Femur (tissue), 1 donor: ENCODE data around the gene TMA7B.
"Not testable (repeated sequence)": the region's sequence is repeated elsewhere in the genome, so short reads cannot be mapped to it uniquely, and the experiment has no call there.

Experiments used
- DNase-seq: peaks from one replicate; pipeline ENCODE4 v3.0.0-alpha.2; 2017

TMA7B gene

DNA sequence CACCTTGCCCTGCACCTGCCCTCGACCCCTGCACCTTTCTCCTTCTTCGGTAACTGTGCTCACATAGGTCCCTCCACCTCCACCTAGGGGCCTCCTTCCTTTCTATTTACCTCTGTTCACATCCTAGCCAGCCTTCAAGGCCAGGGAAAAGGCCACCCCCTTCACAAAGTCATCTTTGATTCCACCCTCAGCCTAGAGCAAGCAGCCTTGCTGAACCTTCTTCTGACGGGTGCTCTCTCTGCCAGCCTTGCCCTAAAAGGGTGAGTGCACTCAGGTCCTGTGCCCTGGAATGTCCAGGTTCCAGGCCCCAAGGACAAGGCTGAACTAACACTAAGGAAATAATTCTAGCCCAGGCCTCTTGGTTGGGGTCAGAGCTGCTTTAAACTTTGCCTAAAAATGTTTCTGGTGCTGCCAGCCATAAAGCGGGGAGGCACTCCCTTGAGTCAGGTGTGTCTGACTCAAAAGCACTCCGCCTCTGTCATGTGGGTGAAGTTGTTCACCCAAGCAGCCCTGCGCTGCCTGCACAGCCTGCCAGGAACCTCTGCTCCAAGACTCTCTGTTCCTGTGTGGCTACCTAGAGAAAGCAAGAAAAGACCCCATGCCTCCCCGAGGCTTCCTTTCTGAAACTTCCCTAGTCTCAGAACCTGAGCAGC is 25.3 kb downstream of the TMA7B start:
- no peak for DNase-seq

- no peak for DNase-seq
Measured at GRCh38 chr22:39988386-39989114, 28.4 kb downstream of the TMA7B start.

DNA sequence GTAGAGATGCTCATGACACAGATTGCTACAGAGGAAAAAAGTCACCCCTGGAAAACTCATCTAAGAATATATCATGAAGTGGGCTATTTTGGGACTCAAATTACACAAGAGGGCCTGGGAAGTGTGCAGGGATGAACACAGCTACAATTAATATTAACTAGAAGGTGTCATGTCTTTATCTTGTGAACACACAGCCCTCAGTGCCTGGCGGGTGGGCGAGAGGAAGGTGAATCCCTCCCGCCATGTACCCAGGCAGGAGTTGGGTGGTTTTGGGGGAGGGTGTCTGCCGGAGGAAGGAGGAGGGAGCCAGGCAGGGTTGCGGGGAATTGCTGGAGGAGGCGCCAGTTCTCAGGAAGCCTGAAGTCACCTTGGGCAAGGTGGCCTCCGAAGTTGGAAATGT is 29.4 kb downstream of the TMA7B start:
- DNase-seq, result no peak

- no peak for DNase-seq
Measured at GRCh38 chr22:39990686-39991085, 30.5 kb downstream of the TMA7B start.

- DNase-seq, result no peak
Measured at GRCh38 chr22:39991159-39991860, 31.1 kb downstream of the TMA7B start.

GRCh38 chr22:39992088-39992826 is 32.1 kb downstream of the TMA7B start:
- no peak for DNase-seq

- not testable (repeated sequence) for DNase-seq
Measured at GRCh38 chr22:39992894-39993293, 32.7 kb downstream of the TMA7B start.

DNA sequence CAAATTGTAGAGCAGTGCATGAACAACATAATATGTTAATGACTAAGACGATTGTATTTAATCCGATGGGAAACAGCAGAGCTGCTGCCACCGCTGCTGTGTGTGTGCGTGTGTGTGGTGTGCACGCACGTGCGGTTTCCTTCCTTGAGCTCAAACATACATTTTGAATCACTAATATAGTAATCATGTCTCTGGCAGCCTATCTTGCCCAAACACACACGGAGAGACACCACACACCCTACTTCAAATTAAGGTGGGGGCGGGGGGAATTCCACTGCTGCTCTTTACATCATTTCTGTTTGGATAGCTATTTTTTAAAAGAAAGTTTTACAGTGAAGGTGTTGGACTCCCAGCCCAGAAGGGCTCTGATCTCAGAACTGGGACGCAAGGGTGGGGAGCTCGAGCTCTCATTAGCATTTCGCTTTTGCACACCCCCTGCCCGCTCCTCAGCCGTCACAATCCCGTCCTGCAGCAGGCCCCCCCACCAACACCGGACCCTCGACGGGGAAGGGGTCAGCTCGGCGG is 33.9 kb downstream of the TMA7B start:
- no peak for DNase-seq

GRCh38 chr22:39994566-39995392 is 34.6 kb downstream of the TMA7B start, which contains the start of gene FAM83F:
TSS of gene FAM83F (plus strand) at chr22:39994954. CDS start at chr22:39995043, 89 bp downstream.
- DNase-seq, result peak; percentile 31

DNA sequence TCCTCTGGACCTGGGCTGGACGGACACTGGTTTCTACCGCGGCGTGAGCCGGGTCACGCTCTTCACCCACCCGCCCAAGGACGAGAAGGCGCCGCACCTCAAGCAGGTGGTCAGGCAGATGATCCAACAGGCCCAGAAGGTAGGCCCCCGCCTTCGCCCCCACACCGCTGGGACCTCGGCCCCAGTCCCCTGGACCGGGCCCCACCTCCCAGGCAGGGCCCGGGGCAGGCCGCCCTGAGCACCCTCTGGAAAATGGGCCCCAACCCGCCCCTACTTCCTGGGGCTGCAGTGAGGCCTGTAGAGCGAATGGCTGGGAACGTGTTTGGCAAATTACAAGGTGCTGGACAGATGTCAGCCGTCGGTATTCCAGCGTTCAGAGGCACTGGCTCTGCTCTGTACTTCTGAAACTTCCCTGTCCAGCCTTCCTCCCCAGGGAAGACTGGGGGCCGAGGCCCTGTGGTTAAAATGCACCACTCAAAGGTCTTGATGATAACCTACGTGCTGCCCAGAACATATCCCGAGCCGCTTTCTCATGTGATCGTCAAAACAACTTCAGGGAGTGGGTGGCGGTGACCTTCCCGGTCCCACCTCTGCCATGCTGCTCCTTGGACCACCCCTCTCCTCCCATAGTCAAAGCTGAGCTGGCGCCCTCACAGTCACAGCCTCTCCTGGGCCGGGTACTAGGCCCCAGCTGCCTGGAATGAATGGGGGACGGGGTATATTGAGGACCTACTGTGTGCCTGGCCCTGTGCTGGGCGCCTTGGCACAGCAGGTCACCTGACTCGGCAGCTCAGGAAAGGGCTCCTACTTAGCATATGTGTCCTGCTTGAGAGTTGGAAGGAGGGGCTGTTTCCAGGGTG is 35.4 kb downstream of the TMA7B start:
- DNase-seq, result no peak

DNA sequence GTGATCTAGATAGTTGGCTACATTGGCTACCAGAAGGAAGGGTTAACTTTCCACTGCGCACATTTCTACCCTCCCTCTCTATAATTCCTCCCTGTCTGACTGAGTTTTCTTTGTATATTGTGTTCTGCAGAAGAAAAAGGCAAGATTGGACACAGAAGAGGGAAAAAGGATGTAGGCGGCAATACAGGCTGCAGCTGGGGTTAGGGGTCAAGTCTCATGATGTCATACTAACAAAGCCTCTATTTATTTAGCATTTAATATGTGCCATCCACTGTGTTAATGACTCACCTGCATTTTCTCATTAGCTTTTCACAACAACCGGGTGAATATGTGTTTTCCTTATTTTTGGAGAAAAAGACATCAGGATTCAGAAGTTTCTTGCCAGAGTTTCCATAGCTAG is 36.5 kb downstream of the TMA7B start:
- no peak for DNase-seq

- no peak for DNase-seq
Measured at GRCh38 chr22:39997421-39997820, 37.2 kb downstream of the TMA7B start.

DNA sequence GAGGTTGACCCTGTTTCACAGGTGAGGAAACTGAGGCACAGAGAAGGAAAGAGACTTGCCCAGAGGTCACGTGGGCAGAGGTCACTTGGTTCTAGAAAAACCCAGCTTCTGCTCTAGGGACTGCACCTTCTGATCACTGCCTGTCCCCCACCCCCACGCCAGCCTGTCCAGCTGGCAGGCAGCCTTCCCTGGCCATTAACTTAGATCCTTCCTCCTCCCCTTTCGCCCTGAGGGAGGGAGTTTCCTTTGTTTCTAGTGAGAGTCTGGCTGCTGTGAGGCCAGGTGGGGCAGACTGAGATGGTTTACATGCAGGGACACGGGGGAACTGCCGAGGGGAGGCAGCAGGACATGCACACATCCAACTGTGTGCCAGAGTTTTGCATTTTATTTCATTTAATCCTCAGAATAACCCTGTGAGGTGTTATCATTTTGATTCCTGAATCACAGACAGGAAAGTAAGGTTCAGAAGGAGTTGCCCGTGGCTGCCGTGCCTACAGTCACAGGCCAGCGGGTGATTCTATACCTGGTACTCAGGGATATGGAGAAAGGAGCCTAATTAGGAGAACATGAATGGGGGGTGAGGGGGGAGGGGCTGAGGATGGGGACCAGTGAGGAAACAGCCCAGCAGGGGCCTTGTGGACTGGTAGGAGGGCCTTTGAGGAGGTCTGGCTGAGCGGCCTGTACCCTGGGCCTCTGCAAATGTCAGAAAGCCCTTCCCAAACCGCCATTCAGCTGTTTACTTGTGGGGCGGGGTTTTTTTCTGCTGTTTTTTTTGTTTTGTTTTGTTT is 37.9 kb downstream of the TMA7B start:
- peak; percentile 30 for DNase-seq

DNA sequence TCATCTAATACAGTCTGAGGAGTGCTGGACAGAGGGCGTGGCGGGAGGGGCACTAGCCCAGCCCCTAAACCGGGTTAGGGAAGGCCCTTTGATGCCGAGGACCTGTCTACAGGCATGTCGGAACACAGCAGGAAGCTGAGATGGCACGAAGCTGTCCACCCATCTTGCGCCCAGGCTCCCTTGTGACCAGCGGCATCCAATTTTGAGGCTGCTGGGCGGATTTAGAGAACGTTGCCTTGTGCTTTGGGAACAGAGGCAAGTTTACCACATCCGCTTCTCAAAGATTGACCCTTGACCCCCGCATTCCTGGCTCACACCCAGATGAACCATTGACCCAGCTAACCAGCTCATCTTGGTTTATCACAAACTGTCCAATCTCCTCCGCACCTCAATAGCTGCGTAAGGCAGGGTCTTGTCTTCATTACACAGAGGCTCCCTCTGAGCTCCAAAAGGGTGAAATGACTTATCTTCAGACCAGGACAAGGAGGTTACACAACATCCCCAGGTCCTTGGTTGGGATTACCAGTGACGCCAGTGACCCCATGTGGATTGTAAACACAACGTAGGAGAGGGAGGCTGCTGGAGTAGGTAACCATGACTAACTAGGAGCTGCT is 39.1 kb downstream of the TMA7B start:
- no peak for DNase-seq

- no peak for DNase-seq
Measured at GRCh38 chr22:40000171-40000570, 40.0 kb downstream of the TMA7B start.

GRCh38 chr22:40001106-40001505 is 40.9 kb downstream of the TMA7B start:
- DNase-seq, result no peak

DNA sequence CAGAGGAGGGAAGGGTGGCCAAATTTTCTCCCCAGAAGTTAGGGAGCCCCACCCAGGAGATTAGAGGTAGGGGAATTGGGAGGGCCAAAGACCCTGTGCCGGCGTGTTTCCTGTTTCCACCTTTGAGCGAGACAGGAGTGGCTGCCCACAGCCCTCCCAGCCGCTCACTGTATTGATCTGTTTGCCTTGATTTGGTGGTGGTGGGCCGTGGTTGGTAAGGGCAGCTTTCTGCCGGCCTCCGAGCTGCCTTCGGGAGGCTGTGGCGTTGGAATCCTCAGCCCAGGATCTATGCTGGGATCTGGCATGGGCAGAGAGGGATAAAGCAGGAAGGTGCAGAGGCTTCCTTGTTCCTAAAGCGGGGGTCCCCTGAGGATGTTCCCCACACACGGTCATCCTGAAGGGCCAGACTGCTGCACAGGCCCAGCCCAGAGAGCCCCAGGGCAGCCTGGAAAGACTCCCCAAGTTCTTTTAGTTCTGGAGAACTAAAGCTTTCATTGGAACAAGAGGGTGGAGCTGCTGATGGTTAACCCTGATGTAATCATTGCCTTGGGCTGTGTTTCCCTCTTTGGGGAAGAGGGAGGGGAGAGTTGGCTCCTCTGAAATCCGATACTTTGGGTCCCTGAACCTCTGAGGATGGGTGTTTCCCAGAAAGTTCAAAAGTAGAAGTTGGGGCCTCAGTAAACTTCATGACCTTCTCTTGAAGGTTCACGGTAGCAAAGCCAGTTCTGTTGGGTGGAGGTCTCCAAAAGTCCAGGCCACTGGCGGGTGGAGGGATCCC is 41.8 kb downstream of the TMA7B start:
- DNase-seq, result no peak

DNA sequence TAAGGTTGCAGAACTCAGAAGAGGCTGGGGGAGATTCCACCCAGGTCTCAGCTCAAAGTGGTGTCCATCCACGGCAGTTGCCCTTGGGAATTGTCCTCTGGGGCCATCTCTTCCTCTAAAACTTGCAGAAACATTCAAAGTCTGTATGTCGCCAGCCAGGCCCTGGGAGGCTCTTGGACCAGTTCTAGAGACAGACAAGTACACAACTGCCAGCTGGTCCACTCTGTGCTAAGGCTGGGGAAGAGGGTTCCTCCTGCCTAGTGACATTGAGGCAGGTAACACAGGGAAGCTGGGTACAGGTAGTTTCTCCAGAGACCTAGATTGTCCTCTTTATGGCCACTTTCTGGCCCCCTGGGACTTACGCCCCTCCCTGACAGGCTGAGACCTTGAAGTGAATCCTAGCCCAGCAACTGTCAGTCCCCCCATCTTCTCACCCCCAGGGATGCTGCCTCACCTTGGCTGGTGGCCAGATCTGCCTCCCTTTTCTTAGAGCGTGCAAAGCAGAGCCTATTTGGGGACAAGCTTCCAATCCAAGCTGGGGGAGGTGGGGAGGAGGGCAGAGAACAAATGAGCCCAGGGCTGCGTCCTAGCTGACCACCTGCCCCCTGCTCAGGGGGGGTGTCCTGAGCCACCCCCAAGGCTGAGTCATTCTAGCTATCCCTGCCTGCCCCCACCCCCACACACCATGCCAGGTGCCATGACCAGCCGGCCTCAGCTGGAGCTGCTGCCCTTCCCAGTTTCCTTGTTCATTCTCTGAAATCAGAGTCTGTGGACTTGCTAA is 42.9 kb downstream of the TMA7B start:
- DNase-seq, result no peak
